Vagina (tissue), 2 donors: ENCODE data around the gene FCF1. TPM values are rescaled to one million over a fixed set of nuclear protein-coding genes. Genes with fewer than 3 reads are reported as not detected.
A peak's percentile ranks its signal among the peaks of the same experiment; 100 is the strongest.

ENCODE experiments used
- DNase-seq, 2 donors: peaks; one replicate each; pipeline ENCODE4 v3.0.0-alpha.2; 2017; ENCODE audit errors: extremely low spot score in 2 of 2
- H3K27ac ChIP-seq: fragments of 200-600 bp; sonication (generic); one replicate; pipeline ENCODE4 v1.5.1; 2019
- H3K27me3 ChIP-seq: fragments of 200-600 bp; sonication (generic); one replicate; pipeline ENCODE4 v1.5.1; 2019
- H3K36me3 ChIP-seq, 2 donors: fragments of 200-600 bp; sonication (generic); one replicate each; pipeline ENCODE4 v1.5.1; 2017 to 2019
- H3K4me1 ChIP-seq: fragments of 200-600 bp; sonication (generic); one replicate; pipeline ENCODE4 v1.5.1; 2019
- H3K4me3 ChIP-seq, 2 donors: fragments of 200-600 bp; sonication (generic); 1 replicate in 1 of 2; 2 replicates in 1 of 2; pipeline ENCODE4 v1.5.1; 2016 to 2019
- H3K9me3 ChIP-seq: fragments of 200-600 bp; sonication (generic); one replicate; pipeline ENCODE4 v1.5.1; 2019
- CTCF ChIP-seq, 3 experiments: fragments of 450-650 bp in 2 of 3; fragments of 200-600 bp in 1 of 3; sonication (generic) in 1 of 3; IDR thresholded peaks; one replicate each; pipeline ENCODE4 v1.5.1; 2017 to 2019; ENCODE audit warnings: antibody characterized with exemption in 3 of 3, mild to moderate bottlenecking in 2 of 3, moderate library complexity in 2 of 3
- POLR2A ChIP-seq, 2 donors: fragments of 450-650 bp; IDR thresholded peaks; one replicate each; pipeline ENCODE4 v1.6.1; 2017; ENCODE audit warnings: antibody characterized with exemption in 2 of 2, mild to moderate bottlenecking in 2 of 2, moderate library complexity in 2 of 2
- POLR2AphosphoS5 ChIP-seq, 2 donors: sonication (generic); formaldehyde crosslinking; IDR thresholded peaks; one replicate each; pipeline ENCODE4 v1.9.0; 2017; ENCODE audit warnings: antibody characterized with exemption in 2 of 2, mild to moderate bottlenecking in 2 of 2, low read depth in 1 of 2; ENCODE audit not compliant: insufficient read depth in 1 of 2
- intact Hi-C: fragments of 100-400 bp; cut with DNase I; formaldehyde crosslinking; loops from one replicate; pipeline ENCODE4 v1.15.1; 2023
- total RNA-seq: library from RNA; depleted of rRNA; stranded (reverse); fragments of >200 nt; gene quantifications from one replicate; pipeline ENCODE4 v1.2.3, GENCODE V29; 2016

FCF1 gene
- total RNA-seq: 11.0 TPM

DNA sequence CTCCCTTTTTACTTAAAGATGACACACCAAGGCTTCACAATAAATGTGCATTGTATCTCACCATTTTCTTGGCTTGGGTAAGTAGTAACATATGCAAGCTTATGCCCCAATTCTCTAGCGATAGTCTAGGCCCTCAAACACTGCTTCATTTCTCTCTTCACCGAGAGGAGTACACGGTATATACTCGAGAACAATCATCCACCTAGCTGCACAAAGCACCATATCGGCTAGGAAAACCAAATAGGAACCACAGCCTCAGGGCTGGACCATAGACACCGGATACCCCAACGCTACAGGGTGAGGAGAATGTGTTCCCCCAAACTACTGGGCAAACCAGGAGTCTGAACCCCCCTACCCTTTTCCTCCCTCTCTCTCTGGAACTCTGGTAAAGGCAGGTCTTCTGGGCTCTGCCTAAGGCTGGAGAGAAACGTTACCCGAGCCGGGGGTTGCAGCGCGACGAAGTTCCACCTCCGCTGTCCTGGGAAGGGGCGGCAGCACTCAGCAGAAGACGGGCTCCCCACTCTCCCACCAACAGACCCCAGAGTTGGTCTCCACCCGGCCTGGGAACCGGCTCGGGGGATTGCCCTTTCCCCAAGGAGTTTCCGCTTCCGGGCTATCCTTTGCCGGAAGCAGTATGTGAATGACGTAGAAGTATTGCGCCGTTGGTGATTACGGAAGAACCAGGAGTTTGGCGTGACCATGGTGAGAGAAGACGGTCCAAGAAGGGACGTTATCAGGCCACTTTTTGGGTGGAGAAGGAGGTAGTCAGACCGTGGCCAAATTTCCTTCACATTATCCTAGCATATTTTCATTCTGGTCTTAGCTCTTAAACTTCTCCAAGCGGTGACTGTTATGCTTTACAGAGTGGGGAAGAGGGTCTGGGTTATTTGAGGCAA, at the start of gene FCF1, which contains the start of gene AREL1:
FCF1 (plus strand) TSS at position 646 of the 896 bp plus-strand sequence; CDS start at position 700, 54 bp downstream.
AREL1 (minus strand) TSS at position 582 of the 896 bp plus-strand sequence. CDS start 27,465 bp downstream, outside the sequence.
- TF ChIP-seq CTCF (IDR thresholded peaks at IDR 0.05) (no peak), POLR2A (IDR thresholded peaks at IDR 0.05) (no peak), POLR2AphosphoS5 (IDR thresholded peaks at IDR 0.05; ENCODE audit: insufficient read depth in 1 of 2, low read depth in 1 of 2) (peak; percentile 84 to 98)
- peak; percentile 86 to 96 for DNase-seq
- H3K27ac ChIP-seq: peak within 1 kb of the TSS; percentile 71
- peaks cover 0 to 15% of the 10 kb centered on the region in 2 donors for H3K36me3 ChIP-seq
- intact Hi-C loops: loop anchor here (5.0 kb wide), 1 partner anchor 100 kb away; the partner anchor contains the start of gene LTBP2
- peaks cover 35% of the 10 kb centered on the region for H3K4me1 ChIP-seq
- H3K4me3 ChIP-seq: peak within 1 kb of the TSS; percentile 51 to 67
- H3K9me3 ChIP-seq: no peaks in the 10 kb centered on the region
- H3K27me3 ChIP-seq: no peaks in the 10 kb centered on the region

- Histone ChIP-seq H3K36me3 (peaks cover 0 to 45% of the 10 kb centered on the region in 2 donors), H3K27ac (peak overlapping the region; percentile 51), H3K4me1 (peaks cover 28% of the 10 kb centered on the region), H3K9me3 (no peaks in the 10 kb centered on the region), H3K27me3 (no peaks in the 10 kb centered on the region), H3K4me3 (no peak overlapping the region)
- DNase-seq: no peak
- TF ChIP-seq POLR2AphosphoS5 (IDR thresholded peaks at IDR 0.05; ENCODE audit: insufficient read depth in 1 of 2, low read depth in 1 of 2) (no peak), POLR2A (IDR thresholded peaks at IDR 0.05) (no peak), CTCF (IDR thresholded peaks at IDR 0.05) (no peak)
- intact Hi-C loops: no loop called here
These were observed 49.1 kb upstream of the FCF1 start for GRCh38 chr14:74663884-74664283.

GRCh38 chr14:74664717-74665116, 48.2 kb upstream of the FCF1 start:
- peaks cover 0 to 54% of the 10 kb centered on the region in 2 donors for H3K36me3 ChIP-seq
- H3K4me1 ChIP-seq: peaks cover 28% of the 10 kb centered on the region
- intact Hi-C loops: no loop called here
- no peaks in the 10 kb centered on the region for H3K9me3 ChIP-seq
- no peak overlapping the region for H3K27ac ChIP-seq
- no peak overlapping the region for H3K4me3 ChIP-seq
- H3K27me3 ChIP-seq: no peaks in the 10 kb centered on the region
- no peak for DNase-seq
- TF ChIP-seq CTCF (IDR thresholded peaks at IDR 0.05) (no peak), POLR2A (IDR thresholded peaks at IDR 0.05) (no peak)

- Histone ChIP-seq H3K4me1 (peaks cover 14% of the 10 kb centered on the region), H3K27ac (no peak overlapping the region), H3K9me3 (no peaks in the 10 kb centered on the region), H3K27me3 (no peaks in the 10 kb centered on the region), H3K4me3 (no peak overlapping the region), H3K36me3 (peaks cover 0 to 66% of the 10 kb centered on the region in 2 donors)
- no peak for DNase-seq
- TF ChIP-seq POLR2AphosphoS5 (IDR thresholded peaks at IDR 0.05; ENCODE audit: insufficient read depth in 1 of 2, low read depth in 1 of 2) (no peak), POLR2A (IDR thresholded peaks at IDR 0.05) (no peak), CTCF (IDR thresholded peaks at IDR 0.05) (no peak)
- intact Hi-C loops: no loop called here
These were observed 45.2 kb upstream of the FCF1 start for GRCh38 chr14:74667758-74668157.

GRCh38 chr14:74669256-74669655, 43.7 kb upstream of the FCF1 start:
- DNase-seq: no peak
- peaks cover 0 to 66% of the 10 kb centered on the region in 2 donors for H3K36me3 ChIP-seq
- H3K27ac ChIP-seq: no peak overlapping the region
- H3K4me1 ChIP-seq: no peaks in the 10 kb centered on the region
- H3K4me3 ChIP-seq: no peak overlapping the region
- H3K9me3 ChIP-seq: no peaks in the 10 kb centered on the region
- H3K27me3 ChIP-seq: no peaks in the 10 kb centered on the region
- intact Hi-C loops: no loop called here
- no peak for TF ChIP-seq POLR2AphosphoS5 (IDR thresholded peaks at IDR 0.05; ENCODE audit: insufficient read depth in 1 of 2, low read depth in 1 of 2)
- TF ChIP-seq CTCF (IDR thresholded peaks at IDR 0.05): no peak
- no peak for TF ChIP-seq POLR2A (IDR thresholded peaks at IDR 0.05)
